ENCODE results near the gene NAA11.

NAA11 gene

DNA sequence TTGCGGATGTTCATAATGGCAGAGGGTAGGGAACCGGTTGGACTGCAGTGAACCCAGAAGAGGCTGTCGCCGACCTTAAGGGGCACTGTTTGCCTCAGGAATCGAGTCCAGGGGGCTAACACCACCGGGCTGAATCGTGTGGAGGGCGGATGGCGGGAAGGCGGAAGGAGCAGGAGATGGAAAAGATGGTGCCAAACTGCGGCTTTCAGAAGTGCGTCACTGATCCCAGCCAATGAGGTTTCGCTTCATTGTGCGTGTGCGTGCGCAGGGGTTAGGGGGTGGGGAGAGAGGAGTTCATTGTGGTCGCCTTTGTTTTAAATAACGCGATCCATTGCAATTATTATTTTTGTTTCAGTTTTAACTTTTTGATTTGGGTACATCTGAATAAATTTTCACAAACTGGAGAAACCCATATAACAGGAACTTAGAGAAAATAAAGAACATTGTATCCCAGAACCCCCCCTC is at the start of gene NAA11:
Gene NAA11 (minus strand): TSS at position 198 of the 465 bp plus-strand sequence. CDS start 184 bp downstream, at position 14.
- ChIA-PET CTCF (no interaction called here), POLR2A (no interaction called here)
- H3K27ac ChIP-seq (ENCODE audit: extremely low read depth, low read depth, low read length): no peak within 1 kb of the TSS
- no peaks in the 10 kb centered on the region for H3K36me3 ChIP-seq (ENCODE audit: control insufficient read depth in 2 of 2, insufficient read depth in 1 of 2, low read length in 2 of 2)
- H3K9me3 ChIP-seq (ENCODE audit: control insufficient read depth, insufficient read depth, low read depth, low read length): no peaks in the 10 kb centered on the region
- no peak within 1 kb of the TSS for H3K4me3 ChIP-seq (ENCODE audit: low read depth, low read length)
- no peaks in the 10 kb centered on the region for H3K4me1 ChIP-seq (ENCODE audit: control insufficient read depth, insufficient read depth, low read length)
- TF ChIP-seq ZNF747 (tag by site-specific recombination; IDR thresholded peaks at IDR 0.05) (no peak), ZNF112 (tag by site-specific recombination; IDR thresholded peaks at IDR 0.05) (no peak), SP3 (tag by site-specific recombination; IDR thresholded peaks at IDR 0.05) (no peak), WT1 (tag by site-specific recombination; IDR thresholded peaks at IDR 0.05) (no peak), ZNF174 (tag by site-specific recombination; IDR thresholded peaks at IDR 0.05) (no peak), ZNF544 (tag by site-specific recombination; IDR thresholded peaks at IDR 0.05) (no peak), ZNF624 (tag by site-specific recombination; IDR thresholded peaks at IDR 0.05) (no peak), ZNF555 (tag by site-specific recombination; conservative IDR thresholded peaks at IDR 0.05) (no peak), ZNF76 (tag by site-specific recombination; IDR thresholded peaks at IDR 0.05; ENCODE audit: borderline replicate concordance, low read depth) (no peak)
- TF ChIP-seq, protein P1, sequence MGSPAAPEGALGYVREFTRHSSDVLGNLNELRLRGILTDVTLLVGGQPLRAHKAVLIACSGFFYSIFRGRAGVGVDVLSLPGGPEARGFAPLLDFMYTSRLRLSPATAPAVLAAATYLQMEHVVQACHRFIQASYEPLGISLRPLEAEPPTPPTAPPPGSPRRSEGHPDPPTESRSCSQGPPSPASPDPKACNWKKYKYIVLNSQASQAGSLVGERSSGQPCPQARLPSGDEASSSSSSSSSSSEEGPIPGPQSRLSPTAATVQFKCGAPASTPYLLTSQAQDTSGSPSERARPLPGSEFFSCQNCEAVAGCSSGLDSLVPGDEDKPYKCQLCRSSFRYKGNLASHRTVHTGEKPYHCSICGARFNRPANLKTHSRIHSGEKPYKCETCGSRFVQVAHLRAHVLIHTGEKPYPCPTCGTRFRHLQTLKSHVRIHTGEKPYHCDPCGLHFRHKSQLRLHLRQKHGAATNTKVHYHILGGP (tag by site-specific recombination; IDR thresholded peaks at IDR 0.05): no peak
- TF ChIP-seq, protein P2, sequence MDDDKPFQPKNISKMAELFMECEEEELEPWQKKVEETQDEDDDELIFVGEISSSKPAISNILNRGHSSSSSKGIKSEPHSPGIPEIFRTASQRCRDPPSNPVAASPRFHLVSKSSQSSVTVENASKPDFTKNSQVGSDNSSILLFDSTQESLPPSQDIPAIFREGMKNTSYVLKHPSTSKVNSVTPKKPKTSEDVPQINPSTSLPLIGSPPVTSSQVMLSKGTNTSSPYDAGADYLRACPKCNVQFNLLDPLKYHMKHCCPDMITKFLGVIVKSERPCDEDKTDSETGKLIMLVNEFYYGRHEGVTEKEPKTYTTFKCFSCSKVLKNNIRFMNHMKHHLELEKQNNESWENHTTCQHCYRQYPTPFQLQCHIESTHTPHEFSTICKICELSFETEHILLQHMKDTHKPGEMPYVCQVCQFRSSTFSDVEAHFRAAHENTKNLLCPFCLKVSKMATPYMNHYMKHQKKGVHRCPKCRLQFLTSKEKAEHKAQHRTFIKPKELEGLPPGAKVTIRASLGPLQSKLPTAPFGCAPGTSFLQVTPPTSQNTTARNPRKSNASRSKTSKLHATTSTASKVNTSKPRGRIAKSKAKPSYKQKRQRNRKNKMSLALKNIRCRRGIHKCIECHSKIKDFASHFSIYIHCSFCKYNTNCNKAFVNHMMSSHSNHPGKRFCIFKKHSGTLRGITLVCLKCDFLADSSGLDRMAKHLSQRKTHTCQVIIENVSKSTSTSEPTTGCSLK (tag by site-specific recombination; IDR thresholded peaks at IDR 0.05): no peak
- TF ChIP-seq, protein P3, sequence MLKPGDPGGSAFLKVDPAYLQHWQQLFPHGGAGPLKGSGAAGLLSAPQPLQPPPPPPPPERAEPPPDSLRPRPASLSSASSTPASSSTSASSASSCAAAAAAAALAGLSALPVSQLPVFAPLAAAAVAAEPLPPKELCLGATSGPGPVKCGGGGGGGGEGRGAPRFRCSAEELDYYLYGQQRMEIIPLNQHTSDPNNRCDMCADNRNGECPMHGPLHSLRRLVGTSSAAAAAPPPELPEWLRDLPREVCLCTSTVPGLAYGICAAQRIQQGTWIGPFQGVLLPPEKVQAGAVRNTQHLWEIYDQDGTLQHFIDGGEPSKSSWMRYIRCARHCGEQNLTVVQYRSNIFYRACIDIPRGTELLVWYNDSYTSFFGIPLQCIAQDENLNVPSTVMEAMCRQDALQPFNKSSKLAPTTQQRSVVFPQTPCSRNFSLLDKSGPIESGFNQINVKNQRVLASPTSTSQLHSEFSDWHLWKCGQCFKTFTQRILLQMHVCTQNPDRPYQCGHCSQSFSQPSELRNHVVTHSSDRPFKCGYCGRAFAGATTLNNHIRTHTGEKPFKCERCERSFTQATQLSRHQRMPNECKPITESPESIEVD (tag by site-specific recombination; IDR thresholded peaks at IDR 0.05): no peak
- TF ChIP-seq, protein P4, sequence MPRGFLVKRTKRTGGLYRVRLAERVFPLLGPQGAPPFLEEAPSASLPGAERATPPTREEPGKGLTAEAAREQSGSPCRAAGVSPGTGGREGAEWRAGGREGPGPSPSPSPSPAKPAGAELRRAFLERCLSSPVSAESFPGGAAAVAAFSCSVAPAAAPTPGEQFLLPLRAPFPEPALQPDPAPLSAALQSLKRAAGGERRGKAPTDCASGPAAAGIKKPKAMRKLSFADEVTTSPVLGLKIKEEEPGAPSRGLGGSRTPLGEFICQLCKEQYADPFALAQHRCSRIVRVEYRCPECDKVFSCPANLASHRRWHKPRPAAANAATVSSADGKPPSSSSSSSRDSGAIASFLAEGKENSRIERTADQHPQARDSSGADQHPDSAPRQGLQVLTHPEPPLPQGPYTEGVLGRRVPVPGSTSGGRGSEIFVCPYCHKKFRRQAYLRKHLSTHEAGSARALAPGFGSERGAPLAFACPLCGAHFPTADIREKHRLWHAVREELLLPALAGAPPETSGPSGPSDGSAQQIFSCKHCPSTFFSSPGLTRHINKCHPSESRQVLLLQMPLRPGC (tag by site-specific recombination; IDR thresholded peaks at IDR 0.05): no peak
- TF ChIP-seq, protein P5, sequence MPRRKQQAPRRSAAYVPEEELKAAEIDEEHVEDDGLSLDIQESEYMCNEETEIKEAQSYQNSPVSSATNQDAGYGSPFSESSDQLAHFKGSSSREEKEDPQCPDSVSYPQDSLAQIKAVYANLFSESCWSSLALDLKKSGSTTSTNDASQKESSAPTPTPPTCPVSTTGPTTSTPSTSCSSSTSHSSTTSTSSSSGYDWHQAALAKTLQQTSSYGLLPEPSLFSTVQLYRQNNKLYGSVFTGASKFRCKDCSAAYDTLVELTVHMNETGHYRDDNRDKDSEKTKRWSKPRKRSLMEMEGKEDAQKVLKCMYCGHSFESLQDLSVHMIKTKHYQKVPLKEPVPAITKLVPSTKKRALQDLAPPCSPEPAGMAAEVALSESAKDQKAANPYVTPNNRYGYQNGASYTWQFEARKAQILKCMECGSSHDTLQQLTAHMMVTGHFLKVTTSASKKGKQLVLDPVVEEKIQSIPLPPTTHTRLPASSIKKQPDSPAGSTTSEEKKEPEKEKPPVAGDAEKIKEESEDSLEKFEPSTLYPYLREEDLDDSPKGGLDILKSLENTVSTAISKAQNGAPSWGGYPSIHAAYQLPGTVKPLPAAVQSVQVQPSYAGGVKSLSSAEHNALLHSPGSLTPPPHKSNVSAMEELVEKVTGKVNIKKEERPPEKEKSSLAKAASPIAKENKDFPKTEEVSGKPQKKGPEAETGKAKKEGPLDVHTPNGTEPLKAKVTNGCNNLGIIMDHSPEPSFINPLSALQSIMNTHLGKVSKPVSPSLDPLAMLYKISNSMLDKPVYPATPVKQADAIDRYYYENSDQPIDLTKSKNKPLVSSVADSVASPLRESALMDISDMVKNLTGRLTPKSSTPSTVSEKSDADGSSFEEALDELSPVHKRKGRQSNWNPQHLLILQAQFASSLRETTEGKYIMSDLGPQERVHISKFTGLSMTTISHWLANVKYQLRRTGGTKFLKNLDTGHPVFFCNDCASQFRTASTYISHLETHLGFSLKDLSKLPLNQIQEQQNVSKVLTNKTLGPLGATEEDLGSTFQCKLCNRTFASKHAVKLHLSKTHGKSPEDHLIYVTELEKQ (tag by site-specific recombination; IDR thresholded peaks at IDR 0.05; ENCODE audit: borderline replicate concordance): no peak
- TF ChIP-seq, protein P6, sequence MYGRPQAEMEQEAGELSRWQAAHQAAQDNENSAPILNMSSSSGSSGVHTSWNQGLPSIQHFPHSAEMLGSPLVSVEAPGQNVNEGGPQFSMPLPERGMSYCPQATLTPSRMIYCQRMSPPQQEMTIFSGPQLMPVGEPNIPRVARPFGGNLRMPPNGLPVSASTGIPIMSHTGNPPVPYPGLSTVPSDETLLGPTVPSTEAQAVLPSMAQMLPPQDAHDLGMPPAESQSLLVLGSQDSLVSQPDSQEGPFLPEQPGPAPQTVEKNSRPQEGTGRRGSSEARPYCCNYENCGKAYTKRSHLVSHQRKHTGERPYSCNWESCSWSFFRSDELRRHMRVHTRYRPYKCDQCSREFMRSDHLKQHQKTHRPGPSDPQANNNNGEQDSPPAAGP (tag by site-specific recombination; IDR thresholded peaks at IDR 0.05): no peak
